ENCODE measurements around the gene VDAC1.

VDAC1 gene

DNA sequence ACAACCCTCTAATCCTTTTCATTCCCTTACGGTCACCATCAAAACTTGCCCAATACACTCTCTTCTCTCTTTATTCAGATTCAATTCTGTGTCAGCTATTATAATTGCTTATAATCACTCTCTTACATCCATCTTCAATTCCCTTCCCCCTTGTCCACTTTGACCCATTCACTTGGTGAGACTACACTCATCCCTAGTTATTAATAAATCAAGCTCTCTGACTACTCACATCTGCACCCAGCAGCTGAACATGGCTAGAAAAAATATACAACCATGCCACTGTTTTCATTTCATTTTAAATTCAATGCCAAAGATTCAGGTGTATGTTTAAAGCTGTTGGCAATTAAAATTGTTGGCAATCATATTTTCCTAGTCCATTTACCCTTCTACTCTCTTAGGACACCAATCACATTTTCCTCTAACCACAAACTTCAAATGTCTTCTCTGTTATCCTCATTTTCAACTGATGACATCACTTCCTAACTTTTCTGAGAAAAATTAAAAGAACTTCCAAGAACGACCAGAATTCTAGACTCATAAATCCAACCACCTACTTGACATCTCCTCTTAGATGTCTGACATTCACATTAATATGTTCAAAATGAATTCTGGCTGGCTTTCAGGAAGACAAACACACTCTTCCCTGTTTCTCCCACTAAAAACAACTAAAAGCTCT, 41.8 kb downstream of the VDAC1 start:
- H3K27ac ChIP-seq (replicated peaks), result no peak overlapping the region
- no peak overlapping the region for H3K4me3 ChIP-seq (replicated peaks; ENCODE audit: insufficient read depth, low read length)
- TF ChIP-seq, protein P1, sequence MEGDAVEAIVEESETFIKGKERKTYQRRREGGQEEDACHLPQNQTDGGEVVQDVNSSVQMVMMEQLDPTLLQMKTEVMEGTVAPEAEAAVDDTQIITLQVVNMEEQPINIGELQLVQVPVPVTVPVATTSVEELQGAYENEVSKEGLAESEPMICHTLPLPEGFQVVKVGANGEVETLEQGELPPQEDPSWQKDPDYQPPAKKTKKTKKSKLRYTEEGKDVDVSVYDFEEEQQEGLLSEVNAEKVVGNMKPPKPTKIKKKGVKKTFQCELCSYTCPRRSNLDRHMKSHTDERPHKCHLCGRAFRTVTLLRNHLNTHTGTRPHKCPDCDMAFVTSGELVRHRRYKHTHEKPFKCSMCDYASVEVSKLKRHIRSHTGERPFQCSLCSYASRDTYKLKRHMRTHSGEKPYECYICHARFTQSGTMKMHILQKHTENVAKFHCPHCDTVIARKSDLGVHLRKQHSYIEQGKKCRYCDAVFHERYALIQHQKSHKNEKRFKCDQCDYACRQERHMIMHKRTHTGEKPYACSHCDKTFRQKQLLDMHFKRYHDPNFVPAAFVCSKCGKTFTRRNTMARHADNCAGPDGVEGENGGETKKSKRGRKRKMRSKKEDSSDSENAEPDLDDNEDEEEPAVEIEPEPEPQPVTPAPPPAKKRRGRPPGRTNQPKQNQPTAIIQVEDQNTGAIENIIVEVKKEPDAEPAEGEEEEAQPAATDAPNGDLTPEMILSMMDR (IDR thresholded peaks at IDR 0.05; ENCODE audit: insufficient read depth, low read length), result no peak
- TF ChIP-seq POLR2AphosphoS5 (IDR thresholded peaks at IDR 0.05; ENCODE audit: low read depth) (no peak), SPI1 (IDR thresholded peaks at IDR 0.05; ENCODE audit: borderline replicate concordance, low read depth) (no peak), GABPA (IDR thresholded peaks at IDR 0.05; ENCODE audit: low read depth) (no peak)
- TF ChIP-seq, protein P2, sequence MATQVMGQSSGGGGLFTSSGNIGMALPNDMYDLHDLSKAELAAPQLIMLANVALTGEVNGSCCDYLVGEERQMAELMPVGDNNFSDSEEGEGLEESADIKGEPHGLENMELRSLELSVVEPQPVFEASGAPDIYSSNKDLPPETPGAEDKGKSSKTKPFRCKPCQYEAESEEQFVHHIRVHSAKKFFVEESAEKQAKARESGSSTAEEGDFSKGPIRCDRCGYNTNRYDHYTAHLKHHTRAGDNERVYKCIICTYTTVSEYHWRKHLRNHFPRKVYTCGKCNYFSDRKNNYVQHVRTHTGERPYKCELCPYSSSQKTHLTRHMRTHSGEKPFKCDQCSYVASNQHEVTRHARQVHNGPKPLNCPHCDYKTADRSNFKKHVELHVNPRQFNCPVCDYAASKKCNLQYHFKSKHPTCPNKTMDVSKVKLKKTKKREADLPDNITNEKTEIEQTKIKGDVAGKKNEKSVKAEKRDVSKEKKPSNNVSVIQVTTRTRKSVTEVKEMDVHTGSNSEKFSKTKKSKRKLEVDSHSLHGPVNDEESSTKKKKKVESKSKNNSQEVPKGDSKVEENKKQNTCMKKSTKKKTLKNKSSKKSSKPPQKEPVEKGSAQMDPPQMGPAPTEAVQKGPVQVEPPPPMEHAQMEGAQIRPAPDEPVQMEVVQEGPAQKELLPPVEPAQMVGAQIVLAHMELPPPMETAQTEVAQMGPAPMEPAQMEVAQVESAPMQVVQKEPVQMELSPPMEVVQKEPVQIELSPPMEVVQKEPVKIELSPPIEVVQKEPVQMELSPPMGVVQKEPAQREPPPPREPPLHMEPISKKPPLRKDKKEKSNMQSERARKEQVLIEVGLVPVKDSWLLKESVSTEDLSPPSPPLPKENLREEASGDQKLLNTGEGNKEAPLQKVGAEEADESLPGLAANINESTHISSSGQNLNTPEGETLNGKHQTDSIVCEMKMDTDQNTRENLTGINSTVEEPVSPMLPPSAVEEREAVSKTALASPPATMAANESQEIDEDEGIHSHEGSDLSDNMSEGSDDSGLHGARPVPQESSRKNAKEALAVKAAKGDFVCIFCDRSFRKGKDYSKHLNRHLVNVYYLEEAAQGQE (IDR thresholded peaks at IDR 0.05; ENCODE audit: insufficient replicate concordance, low read depth), result no peak
- no peaks in the 10 kb centered on the region for H3K27me3 ChIP-seq (ENCODE audit: insufficient read depth, poor library complexity, severe bottlenecking)
- no peak for DNase-seq (ENCODE audit: low read depth in 1 of 2, low spot score in 1 of 2)

DNA sequence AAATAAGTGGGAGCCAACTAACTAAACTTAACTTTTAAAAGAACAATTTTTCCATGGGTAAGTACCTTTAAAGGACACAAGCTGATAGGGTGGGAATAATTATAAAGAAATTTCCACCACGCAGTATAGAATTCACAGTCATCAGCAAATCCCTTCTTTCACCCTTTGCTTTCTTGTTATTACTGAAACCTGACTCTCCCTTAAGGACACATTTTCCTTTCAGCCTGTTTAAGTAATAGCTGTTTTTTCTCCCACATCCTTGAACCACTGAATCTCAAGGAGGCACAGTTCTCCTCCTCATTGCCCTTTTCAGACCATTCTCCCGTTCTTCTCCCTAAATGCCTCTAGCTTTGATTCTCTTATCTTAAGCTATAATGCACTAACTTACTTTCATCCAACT, 42.6 kb downstream of the VDAC1 start:
- TF ChIP-seq, protein P1 (IDR thresholded peaks at IDR 0.05; ENCODE audit: insufficient read depth, low read length), result no peak
- no peak for TF ChIP-seq POLR2AphosphoS5 (IDR thresholded peaks at IDR 0.05; ENCODE audit: low read depth)
- TF ChIP-seq GABPA (IDR thresholded peaks at IDR 0.05; ENCODE audit: low read depth), result no peak
- TF ChIP-seq, protein P2 (IDR thresholded peaks at IDR 0.05; ENCODE audit: insufficient replicate concordance, low read depth), result no peak
- TF ChIP-seq SPI1 (IDR thresholded peaks at IDR 0.05; ENCODE audit: borderline replicate concordance, low read depth), result no peak

DNA sequence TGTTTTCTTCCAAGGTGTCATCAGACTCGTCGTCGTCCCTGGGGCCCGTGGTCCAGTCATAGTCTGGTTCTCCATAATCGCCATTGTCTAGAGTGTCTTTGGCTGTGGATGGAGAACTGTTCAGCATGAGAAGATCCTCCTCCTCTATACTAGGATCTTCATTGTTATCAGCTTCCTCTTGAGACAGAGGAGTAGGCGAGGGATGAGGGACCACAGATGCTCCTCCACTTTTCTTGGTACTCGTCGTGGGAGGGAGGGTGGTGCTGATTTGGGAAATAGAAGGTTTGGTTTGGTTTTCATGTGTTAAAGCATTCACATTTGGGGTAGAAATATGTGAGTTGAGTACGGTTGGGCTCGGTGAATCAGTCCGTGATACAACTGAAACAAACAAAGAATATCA, 45.1 kb downstream of the VDAC1 start:
- Histone ChIP-seq H3K4me3 (replicated peaks; ENCODE audit: insufficient read depth, low read length) (no peak overlapping the region), H3K27me3 (ENCODE audit: insufficient read depth, poor library complexity, severe bottlenecking) (no peaks in the 10 kb centered on the region), H3K27ac (replicated peaks) (no peak overlapping the region)
- TF ChIP-seq SPI1 (IDR thresholded peaks at IDR 0.05; ENCODE audit: borderline replicate concordance, low read depth), result no peak
- no peak for TF ChIP-seq POLR2AphosphoS5 (IDR thresholded peaks at IDR 0.05; ENCODE audit: low read depth)
- TF ChIP-seq GABPA (IDR thresholded peaks at IDR 0.05; ENCODE audit: low read depth), result no peak
- TF ChIP-seq, protein P1 (IDR thresholded peaks at IDR 0.05; ENCODE audit: insufficient read depth, low read length), result no peak
- TF ChIP-seq, protein P2 (IDR thresholded peaks at IDR 0.05; ENCODE audit: insufficient replicate concordance, low read depth), result no peak
- DNase-seq (ENCODE audit: low read depth in 1 of 2, low spot score in 1 of 2), result no peak

More for the DNA sequence above, 42.6 kb downstream of the VDAC1 start:
- Histone ChIP-seq H3K27me3 (ENCODE audit: insufficient read depth, poor library complexity, severe bottlenecking) (no peaks in the 10 kb centered on the region), H3K4me3 (replicated peaks; ENCODE audit: insufficient read depth, low read length) (no peak overlapping the region), H3K27ac (replicated peaks) (no peak overlapping the region)
- no peak for DNase-seq (ENCODE audit: low read depth in 1 of 2, low spot score in 1 of 2)

Data from HL-60 (cell line).